GM12891 (cell line): Measurements from ENCODE around the gene LRRC57. TPM values are rescaled to one million over a fixed set of nuclear protein-coding genes. Genes with fewer than 3 reads are reported as not detected.

ENCODE experiments used
- DNase-seq: peaks from one replicate; pipeline ENCODE4 v3.0.0; 2011; ENCODE audit warnings: low spot score; ENCODE audit not compliant: insufficient read length
- FAIRE-seq: peaks from 2 replicates; lab custom pipeline; 2011; peaks lifted over from hg19 to GRCh38; lab: Jason Lieb, UNC
- PAX5 ChIP-seq: IDR thresholded peaks from 2 replicates; pipeline ENCODE4 v1.6.1; 2011; ENCODE audit warnings: low read length, moderate library complexity, mild to moderate bottlenecking; ENCODE audit not compliant: insufficient read depth, severe bottlenecking
- POLR2A ChIP-seq: IDR thresholded peaks from 2 replicates; pipeline ENCODE4 v1.6.1; 2011; ENCODE audit warnings: low read depth, low read length, control low read depth
- POLR2AphosphoS5 ChIP-seq: IDR thresholded peaks from 2 replicates; pipeline ENCODE4 v1.6.1; 2011; ENCODE audit warnings: low read depth, low read length, control low read depth
- POU2F2 ChIP-seq: IDR thresholded peaks from 2 replicates; pipeline ENCODE4 v1.6.1; 2011; ENCODE audit warnings: low read depth, mild to moderate bottlenecking, control low read depth, low read length, moderate library complexity
- SPI1 ChIP-seq: IDR thresholded peaks from 2 replicates; pipeline ENCODE4 v1.6.1; 2011; ENCODE audit warnings: low read depth, low read length, control low read depth
- TAF1 ChIP-seq: IDR thresholded peaks from 2 replicates; pipeline ENCODE4 v1.6.1; 2011; ENCODE audit warnings: low read depth, low read length, control low read depth
- polyA plus RNA-seq: library from polyadenylated mRNA; unstranded; fragments of >200 nt; gene quantifications from one replicate; pipeline ENCODE4 v1.2.1, GENCODE V29; 2012; ENCODE audit warnings: low read depth, missing spikeins, inconsistent platforms; ENCODE audit not compliant: missing spikeins

LRRC57 gene
- 4.3 TPM for polyA plus RNA-seq

DNA sequence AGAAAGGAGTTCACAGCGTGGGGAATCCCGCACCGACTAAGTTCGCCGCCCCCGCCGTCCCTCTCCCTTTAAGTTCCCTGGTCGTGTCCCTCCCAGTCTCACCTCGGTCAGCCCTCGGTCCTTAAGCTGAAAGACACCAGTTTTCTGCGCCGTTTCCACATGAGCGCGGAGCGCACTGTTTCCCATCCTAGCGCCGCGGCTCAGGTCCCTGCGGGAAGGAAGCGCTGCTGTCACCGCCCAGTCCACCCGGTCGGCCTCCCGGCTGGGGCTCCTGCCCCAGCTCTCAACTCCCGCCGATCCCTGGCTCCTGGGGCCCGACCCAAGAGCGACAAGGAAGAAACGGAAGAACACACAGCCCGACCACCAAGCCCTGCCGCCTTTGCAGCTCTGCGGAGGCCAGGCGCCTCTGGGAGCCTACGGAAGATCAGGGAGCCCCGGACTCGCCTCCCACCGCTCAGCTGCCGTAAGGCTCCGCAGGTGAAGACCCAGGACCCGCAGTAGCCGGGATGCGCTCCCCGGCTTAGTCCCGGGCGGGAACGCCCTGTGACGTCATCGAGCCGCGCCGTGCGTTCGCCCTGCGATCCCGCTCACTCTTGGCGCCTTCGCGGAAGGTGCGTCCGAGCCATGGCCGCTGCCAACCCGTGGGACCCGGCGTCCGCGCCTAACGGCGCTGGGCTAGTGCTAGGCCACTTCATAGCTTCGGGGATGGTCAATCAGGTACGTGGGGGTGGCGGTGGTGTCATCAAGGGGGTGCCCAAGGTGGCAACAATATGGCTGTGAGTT is at the start of gene LRRC57, which contains the start of gene HAUS2:
Gene LRRC57 (minus strand): TSS at position 545 of the 783 bp plus-strand sequence. CDS start 359 bp downstream, at position 186.
Gene HAUS2 (plus strand): TSS at position 590 of the 783 bp plus-strand sequence. CDS start 35 bp downstream, at position 625.
- FAIRE-seq (peak; percentile 98), DNase-seq (peak; percentile 90)
- TF ChIP-seq POLR2AphosphoS5 (peak; percentile 85; the same call in 1 of the 2 replicates), POLR2A (peak; percentile 85), POU2F2 (peak; percentile 55; the same call in 1 of the 2 replicates), PAX5 (peak; percentile 15), TAF1 (peak; percentile 70; the same call in 1 of the 2 replicates), SPI1 (no peak)

DNA sequence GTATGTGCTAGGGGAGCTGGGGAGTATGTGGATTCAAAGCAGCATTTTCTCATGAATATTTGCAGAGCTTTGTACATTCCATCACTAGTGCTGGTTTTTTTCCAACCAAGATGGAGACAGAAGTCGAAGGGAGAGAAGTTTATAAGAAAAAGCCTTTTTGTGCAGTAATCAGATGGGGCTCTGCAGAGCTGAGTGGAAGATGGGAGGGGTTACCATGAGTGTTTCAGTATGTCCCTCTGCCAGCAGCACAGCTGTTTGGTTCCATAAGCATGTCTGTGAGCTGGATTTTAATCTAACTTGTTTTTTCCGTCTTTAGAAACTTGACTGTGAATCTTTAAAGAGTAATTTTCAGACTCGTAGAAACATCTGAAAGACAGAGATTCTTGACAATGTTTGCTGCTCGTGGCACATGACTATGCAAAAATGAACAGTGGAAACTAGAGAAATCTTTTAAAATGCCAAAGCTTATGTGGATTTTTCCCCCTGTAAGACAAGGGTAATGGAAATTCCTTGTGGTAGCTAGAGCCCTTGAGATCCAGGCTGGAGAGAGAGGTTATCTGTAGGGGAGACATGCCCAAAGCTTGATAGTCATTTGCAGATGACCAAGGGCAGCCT is 47.1 kb upstream of the LRRC57 start:
- no peak for FAIRE-seq
- no peak for DNase-seq
- TF ChIP-seq POU2F2 (no peak), TAF1 (no peak), PAX5 (no peak), POLR2A (no peak), SPI1 (no peak), POLR2AphosphoS5 (no peak)

GRCh38 chr15:42594095-42594494 is 45.5 kb upstream of the LRRC57 start:
- TF ChIP-seq POLR2AphosphoS5: no peak
- TF ChIP-seq PAX5: no peak
- no peak for TF ChIP-seq POLR2A
- TF ChIP-seq POU2F2: no peak
- TF ChIP-seq SPI1: no peak
- no peak for TF ChIP-seq TAF1
- DNase-seq (no peak), FAIRE-seq (no peak)

DNA sequence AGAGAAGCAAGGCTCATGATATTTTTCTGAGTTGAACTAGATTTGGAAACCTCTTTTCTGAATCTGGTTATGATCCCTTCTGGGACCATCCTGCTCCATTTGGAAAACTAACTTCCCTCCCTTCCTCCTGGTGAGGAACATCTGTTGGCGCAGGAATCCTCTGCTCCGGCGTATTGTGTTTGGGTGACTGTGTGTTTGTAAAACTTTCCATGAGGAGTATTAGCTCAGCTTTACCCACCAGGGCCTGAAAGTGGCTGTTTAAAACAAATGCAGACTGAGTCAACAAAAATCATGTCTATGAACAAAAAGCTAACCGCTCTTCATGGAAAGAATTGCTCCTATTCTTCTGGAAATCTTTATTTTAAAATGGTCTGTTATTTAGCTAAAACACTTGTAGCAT is 44.5 kb upstream of the LRRC57 start:
- DNase-seq (no peak), FAIRE-seq (no peak)
- TF ChIP-seq PAX5: no peak
- TF ChIP-seq TAF1: no peak
- no peak for TF ChIP-seq POLR2AphosphoS5
- TF ChIP-seq SPI1: no peak
- TF ChIP-seq POLR2A: no peak
- no peak for TF ChIP-seq POU2F2

- DNase-seq (no peak), FAIRE-seq (no peak)
- TF ChIP-seq POLR2A (no peak), SPI1 (no peak), POU2F2 (no peak), POLR2AphosphoS5 (no peak), TAF1 (no peak)
Observed at GRCh38 chr15:42592716-42593115, 44.1 kb upstream of the LRRC57 start.

DNA sequence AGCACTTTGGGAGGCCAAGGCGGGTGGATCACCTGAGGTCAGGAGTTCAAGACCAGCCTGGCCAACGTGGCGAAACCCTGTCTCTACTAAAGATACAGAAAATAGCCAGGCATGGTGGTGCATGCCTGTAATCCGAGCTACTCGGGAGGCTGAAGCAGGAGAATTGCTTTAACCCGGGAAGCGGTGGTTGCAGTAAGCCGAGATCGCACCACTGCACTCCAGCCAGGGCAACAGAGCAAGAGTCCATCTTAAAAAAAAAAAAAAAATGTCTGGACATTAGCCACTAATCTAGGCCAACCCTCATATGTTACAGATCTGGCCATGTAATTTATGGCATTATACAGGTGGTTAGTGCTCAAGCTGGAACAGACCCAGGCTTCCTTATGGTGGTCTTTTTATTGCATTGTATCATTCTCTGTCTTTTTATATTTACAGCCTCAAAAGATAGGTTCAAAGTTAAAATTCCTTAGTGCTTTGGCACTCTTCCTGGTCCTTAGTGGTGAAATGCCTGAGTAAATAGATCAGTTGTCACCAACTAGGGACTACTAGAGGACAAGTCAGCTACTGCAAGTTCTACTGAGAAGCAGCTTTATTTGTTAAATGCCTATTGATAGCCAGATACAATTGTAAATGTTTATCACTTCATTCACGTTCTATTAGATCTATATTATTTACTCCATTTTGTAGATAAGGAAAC is 42.8 kb upstream of the LRRC57 start:
- no peak for TF ChIP-seq POLR2A
- DNase-seq (no peak), FAIRE-seq (no peak)

GRCh38 chr15:42590619-42591237 is 42.1 kb upstream of the LRRC57 start:
- DNase-seq: no peak
- FAIRE-seq: no peak
- no peak for TF ChIP-seq POU2F2
- TF ChIP-seq POLR2AphosphoS5: no peak
- no peak for TF ChIP-seq SPI1
- no peak for TF ChIP-seq POLR2A
- no peak for TF ChIP-seq PAX5
- TF ChIP-seq TAF1: no peak

DNA sequence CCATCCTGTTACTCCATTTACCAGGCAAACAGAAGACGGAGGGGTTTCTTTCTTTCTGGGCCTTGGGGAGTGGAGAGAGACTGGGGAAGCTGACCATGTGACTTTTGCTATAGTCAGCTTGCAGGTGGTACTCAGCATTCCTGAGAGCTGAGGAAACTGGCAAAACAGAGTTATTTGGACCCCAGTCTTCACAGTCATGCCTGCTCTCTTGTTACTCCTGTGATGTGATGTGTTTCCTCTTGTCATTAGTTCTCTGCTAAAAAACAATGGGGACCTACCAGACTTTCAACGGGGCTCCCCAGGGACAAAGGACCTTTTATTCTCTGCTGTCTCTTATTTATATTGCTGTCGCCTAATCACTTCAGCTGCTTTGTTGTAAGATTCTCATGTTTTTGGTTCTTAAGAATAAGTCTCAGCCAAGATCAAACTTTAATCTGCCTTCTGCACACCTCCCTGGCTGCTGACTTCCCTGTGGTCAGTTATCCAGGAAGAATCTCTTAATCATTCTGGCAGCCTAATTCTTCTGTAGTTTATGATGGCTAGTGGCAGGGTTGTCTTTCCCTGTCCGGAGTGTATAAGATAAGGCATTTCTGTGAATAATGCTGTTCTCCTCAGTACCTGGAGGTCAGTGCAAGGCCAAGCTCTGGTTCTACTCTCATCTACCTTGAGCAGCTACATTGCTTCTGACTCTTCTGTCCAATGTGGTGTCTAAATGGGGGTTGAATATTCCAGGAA is 35.6 kb upstream of the LRRC57 start:
- DNase-seq (no peak), FAIRE-seq (no peak)
- no peak for TF ChIP-seq TAF1
- TF ChIP-seq SPI1: no peak
- TF ChIP-seq POU2F2: no peak
- no peak for TF ChIP-seq POLR2A
- TF ChIP-seq PAX5: no peak
- TF ChIP-seq POLR2AphosphoS5: no peak
